ENCODE data around the gene DDX3X. TPM values are rescaled to one million over a fixed set of nuclear protein-coding genes. Genes with fewer than 3 reads are reported as not detected.

Gene DDX3X
- total and polyA plus RNA-seq, 9 of the 15 experiments (the other 6 are each of a cell fraction or from before 2014, with no cell fraction given) = 51.3 to 232 (median 138) TPM

DNA sequence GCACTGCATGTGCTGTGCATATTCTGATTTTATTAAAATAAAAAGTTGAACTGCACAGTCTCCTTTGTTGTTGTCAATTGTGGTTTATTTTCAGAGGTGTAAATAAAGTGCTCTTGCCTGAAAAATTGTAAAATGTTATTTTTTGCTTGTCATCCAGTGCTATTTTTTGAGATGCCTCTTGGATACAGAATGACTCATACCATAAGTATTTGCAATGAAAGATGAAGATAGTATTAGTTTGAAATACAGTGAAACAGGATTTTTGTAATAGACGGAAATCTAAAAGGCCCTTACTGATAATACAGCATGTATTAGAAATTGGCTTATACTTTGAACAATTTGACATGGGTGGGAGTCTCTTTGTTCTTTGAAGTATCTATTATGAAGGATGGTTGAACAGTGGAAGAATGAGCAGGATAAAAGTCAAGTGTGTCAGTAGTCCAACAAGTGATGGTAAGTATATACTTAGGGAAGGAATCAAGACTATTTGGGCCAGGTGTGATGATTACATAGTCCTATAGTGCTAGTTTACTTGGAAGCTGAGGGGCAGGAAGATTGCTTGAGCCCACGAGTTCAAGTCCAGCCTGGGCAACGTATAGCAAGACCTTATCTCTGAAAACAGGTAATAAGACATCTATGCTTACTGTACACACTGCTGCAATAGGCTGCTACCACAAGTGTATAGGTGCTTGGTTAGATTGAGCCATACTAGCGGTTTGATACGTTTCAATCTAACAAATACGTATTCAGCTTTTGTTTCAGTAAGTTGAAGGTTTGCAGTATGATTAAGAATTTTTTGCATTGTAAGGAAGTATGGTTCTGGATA lies 16.4 kb downstream of the DDX3X start (continued):
- TF ChIP-seq E4F1 (CRISPR knock-in tag; IDR thresholded peaks at IDR 0.05; ENCODE audit: borderline replicate concordance) = no peak
- no peak; the same call in 1 of the 2 replicates for TF ChIP-seq ESRRB (CRISPR knock-in tag; IDR thresholded peaks at IDR 0.05; ENCODE audit: borderline replicate concordance)
- TF ChIP-seq MTF1 (CRISPR knock-in tag; IDR thresholded peaks at IDR 0.05; ENCODE audit: borderline replicate concordance) = no peak
- TF ChIP-seq MTA3 (IDR thresholded peaks at IDR 0.05; ENCODE audit: borderline replicate concordance) = no peak
- TF ChIP-seq ZNF316 (IDR thresholded peaks at IDR 0.05) = no peak
- no peak; the same call in 1 of the 2 replicates for TF ChIP-seq THRAP3 (IDR thresholded peaks at IDR 0.05; ENCODE audit: borderline replicate concordance)
- TF ChIP-seq POLR2B (IDR thresholded peaks at IDR 0.05; ENCODE audit: low read depth, partially characterized antibody) = peak; percentile 88
- TF ChIP-seq ZNF311 (CRISPR knock-in tag; IDR thresholded peaks at IDR 0.05) = no peak
- no peak for TF ChIP-seq CEBPB (tag; IDR thresholded peaks at IDR 0.05)
- no peak for TF ChIP-seq USF1 (CRISPR knock-in tag; IDR thresholded peaks at IDR 0.05)
- TF ChIP-seq PHB (CRISPR knock-in tag; IDR thresholded peaks at IDR 0.05) = no peak
- TF ChIP-seq TCF7L2 (IDR thresholded peaks at IDR 0.05; ENCODE audit: low read depth, low read length) = no peak
- no peak for TF ChIP-seq NR0B1 (IDR thresholded peaks at IDR 0.05; ENCODE audit: partially characterized antibody)
- no peak for TF ChIP-seq ZNF511 (CRISPR knock-in tag; IDR thresholded peaks at IDR 0.05)
- TF ChIP-seq, protein P1, sequence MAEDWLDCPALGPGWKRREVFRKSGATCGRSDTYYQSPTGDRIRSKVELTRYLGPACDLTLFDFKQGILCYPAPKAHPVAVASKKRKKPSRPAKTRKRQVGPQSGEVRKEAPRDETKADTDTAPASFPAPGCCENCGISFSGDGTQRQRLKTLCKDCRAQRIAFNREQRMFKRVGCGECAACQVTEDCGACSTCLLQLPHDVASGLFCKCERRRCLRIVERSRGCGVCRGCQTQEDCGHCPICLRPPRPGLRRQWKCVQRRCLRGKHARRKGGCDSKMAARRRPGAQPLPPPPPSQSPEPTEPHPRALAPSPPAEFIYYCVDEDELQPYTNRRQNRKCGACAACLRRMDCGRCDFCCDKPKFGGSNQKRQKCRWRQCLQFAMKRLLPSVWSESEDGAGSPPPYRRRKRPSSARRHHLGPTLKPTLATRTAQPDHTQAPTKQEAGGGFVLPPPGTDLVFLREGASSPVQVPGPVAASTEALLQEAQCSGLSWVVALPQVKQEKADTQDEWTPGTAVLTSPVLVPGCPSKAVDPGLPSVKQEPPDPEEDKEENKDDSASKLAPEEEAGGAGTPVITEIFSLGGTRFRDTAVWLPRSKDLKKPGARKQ (CRISPR knock-in tag; IDR thresholded peaks at IDR 0.05) = no peak
- TF ChIP-seq ZNF778 (CRISPR knock-in tag; IDR thresholded peaks at IDR 0.05) = no peak
- TF ChIP-seq SRSF7 (optimal IDR thresholded peaks at IDR 0.05; ENCODE audit: low read depth, low read length) = no peak
- TF ChIP-seq KHSRP (IDR thresholded peaks at IDR 0.05) = peak; percentile 21; the same call in 1 of the 2 replicates
